Endothelial cell (in vitro differentiated cells): Measurements from ENCODE around the gene STARD13. TPM values are rescaled to one million over a fixed set of nuclear protein-coding genes. Genes with fewer than 3 reads are reported as not detected.

Experiments
- DNase-seq: peaks from one replicate; pipeline ENCODE4 v3.0.0; 2021; ENCODE audit warnings: low spot score
- H3K27ac Mint-ChIP-seq: one replicate; pipeline ENCODE4 v1.8.0; 2021; ENCODE audit warnings: mixed read lengths, inconsistent platforms; ENCODE audit not compliant: unreplicated experiment
- H3K27me3 Mint-ChIP-seq: one replicate; pipeline ENCODE4 v1.8.0; 2021; ENCODE audit warnings: mild to moderate bottlenecking, moderate library complexity, mixed read lengths, inconsistent platforms; ENCODE audit not compliant: unreplicated experiment
- H3K36me3 Mint-ChIP-seq: one replicate; pipeline ENCODE4 v1.8.0; 2021; ENCODE audit warnings: mild to moderate bottlenecking, low read depth, mixed read lengths, inconsistent platforms; ENCODE audit not compliant: unreplicated experiment
- H3K4me1 Mint-ChIP-seq: one replicate; pipeline ENCODE4 v1.8.0; 2021; ENCODE audit warnings: mild to moderate bottlenecking, mixed read lengths, inconsistent platforms; ENCODE audit not compliant: unreplicated experiment
- H3K4me3 Mint-ChIP-seq: one replicate; pipeline ENCODE4 v1.8.0; 2021; ENCODE audit warnings: mild to moderate bottlenecking, mixed read lengths, inconsistent platforms; ENCODE audit not compliant: unreplicated experiment
- H3K9me3 Mint-ChIP-seq: one replicate; pipeline ENCODE4 v1.8.0; 2021; ENCODE audit warnings: mixed read lengths, inconsistent platforms; ENCODE audit not compliant: unreplicated experiment
- total RNA-seq: library from RNA; stranded (reverse); fragmentation: NEBNext Ultra II Directional; extraction: Animal tissue kit (Norgen Biotek cat#: 25700); gene quantifications from one replicate; pipeline ENCODE4 v1.2.1, GENCODE V29; 2021; ENCODE audit not compliant: unreplicated experiment
- TF ChIP-seq, protein P1 (sequence below): fragments of 200-600 bp; sonication (generic); IDR thresholded peaks from one replicate; pipeline ENCODE4 v1.5.0; 2021; ENCODE audit warnings: antibody characterized with exemption; ENCODE audit not compliant: unreplicated experiment

STARD13 gene
- total RNA-seq, 1 donor from 2014 or later: 63.8 TPM

DNA sequence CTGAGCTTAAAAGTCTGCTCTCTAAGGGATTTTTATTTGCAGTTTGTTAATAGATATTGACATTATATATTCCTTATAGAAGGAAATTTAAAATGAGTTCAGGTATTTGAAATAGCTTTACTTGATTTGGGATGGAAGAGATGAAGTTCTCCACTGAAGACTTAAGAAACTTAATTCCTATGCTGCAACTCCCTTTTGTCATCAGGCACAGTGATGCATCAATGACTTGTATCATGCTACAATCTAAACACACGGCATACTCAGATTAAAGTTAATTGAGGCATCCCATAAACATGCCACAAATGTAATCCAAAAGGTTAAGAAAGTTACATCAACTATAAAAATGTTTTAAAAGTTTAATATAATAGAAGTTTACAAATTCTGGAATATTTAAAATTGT is 109.0 kb downstream of the STARD13 start:
- Mint-ChIP-seq H3K27me3 (peaks cover 1% of the 10 kb centered on the region), H3K4me3 (no peak overlapping the region), H3K36me3 (peaks cover 17% of the 10 kb centered on the region), H3K9me3 (no peaks in the 10 kb centered on the region), H3K4me1 (peaks cover 15% of the 10 kb centered on the region), H3K27ac (no peak overlapping the region)
- no peak for DNase-seq
- TF ChIP-seq, protein P1, sequence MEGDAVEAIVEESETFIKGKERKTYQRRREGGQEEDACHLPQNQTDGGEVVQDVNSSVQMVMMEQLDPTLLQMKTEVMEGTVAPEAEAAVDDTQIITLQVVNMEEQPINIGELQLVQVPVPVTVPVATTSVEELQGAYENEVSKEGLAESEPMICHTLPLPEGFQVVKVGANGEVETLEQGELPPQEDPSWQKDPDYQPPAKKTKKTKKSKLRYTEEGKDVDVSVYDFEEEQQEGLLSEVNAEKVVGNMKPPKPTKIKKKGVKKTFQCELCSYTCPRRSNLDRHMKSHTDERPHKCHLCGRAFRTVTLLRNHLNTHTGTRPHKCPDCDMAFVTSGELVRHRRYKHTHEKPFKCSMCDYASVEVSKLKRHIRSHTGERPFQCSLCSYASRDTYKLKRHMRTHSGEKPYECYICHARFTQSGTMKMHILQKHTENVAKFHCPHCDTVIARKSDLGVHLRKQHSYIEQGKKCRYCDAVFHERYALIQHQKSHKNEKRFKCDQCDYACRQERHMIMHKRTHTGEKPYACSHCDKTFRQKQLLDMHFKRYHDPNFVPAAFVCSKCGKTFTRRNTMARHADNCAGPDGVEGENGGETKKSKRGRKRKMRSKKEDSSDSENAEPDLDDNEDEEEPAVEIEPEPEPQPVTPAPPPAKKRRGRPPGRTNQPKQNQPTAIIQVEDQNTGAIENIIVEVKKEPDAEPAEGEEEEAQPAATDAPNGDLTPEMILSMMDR: no peak

DNA sequence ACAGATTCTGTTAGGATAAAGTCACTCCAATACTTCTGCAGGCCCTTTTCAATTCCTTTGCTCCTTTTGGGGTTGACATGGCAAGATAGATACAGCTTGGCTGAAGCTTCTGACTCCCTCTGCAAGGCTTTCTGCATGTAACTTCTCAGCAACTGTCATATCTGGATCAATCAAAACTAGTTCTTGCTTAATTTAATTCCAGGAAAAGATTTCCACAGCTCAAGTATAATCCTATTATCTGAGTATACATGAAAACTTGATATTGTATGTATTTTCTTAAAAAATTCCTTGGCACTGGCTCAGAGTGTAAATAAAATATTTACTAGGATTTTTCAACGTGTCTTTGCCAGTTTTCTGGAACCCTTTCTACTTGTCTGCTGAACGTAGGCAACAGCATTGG is 109.6 kb downstream of the STARD13 start:
- Mint-ChIP-seq H3K27me3 (peaks cover 1% of the 10 kb centered on the region), H3K36me3 (peaks cover 17% of the 10 kb centered on the region), H3K27ac (no peak overlapping the region), H3K4me3 (no peak overlapping the region), H3K9me3 (no peaks in the 10 kb centered on the region), H3K4me1 (peaks cover 11% of the 10 kb centered on the region)
- DNase-seq: no peak
- TF ChIP-seq, protein P1: no peak

DNA sequence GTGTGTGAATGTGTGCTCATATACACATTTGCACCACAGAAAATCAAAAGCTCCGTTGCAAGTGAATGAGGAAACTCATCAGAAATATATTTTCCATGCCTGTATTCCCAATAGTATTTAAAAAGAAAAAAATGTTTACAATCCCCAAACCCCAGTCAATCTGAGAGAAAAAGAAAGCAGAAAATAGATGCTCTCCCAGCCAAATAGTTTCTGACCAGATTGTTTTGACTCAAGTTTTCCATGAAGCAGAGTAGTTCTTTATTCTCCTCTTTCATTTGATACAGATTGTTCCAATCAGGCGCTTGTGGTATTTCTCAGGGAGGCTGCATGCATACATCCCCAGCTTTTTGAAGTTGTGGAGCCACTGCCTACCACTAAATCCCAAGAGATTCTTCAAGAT is 110.6 kb downstream of the STARD13 start:
- TF ChIP-seq, protein P1: no peak
- no peak overlapping the region for H3K27ac Mint-ChIP-seq
- DNase-seq: no peak
- peaks cover 1% of the 10 kb centered on the region for H3K27me3 Mint-ChIP-seq
- no peaks in the 10 kb centered on the region for H3K9me3 Mint-ChIP-seq
- no peak overlapping the region for H3K4me3 Mint-ChIP-seq
- peaks cover 14% of the 10 kb centered on the region for H3K36me3 Mint-ChIP-seq
- H3K4me1 Mint-ChIP-seq: peaks cover 1% of the 10 kb centered on the region

DNA sequence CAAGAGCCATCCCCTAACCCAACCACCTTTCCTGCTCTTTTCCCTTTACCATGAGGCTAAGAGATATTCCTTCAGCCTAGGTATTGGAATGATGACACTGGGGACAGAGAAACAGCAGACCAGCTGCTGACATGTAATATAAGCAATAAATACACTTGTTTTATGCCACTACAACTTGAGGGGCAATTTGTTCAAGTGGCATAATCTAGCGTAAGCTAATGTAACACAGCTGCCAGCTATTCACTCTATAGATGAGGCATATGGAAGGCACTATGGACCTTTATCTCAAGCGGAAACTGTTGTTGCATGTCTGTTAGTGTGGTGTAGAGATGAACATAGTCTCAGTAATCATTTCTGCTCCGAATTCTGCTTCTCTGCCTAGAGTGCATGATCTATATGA is 111.1 kb downstream of the STARD13 start:
- Mint-ChIP-seq H3K4me3 (no peak overlapping the region), H3K27me3 (peaks cover 3% of the 10 kb centered on the region), H3K27ac (peak overlapping the region; percentile 55), H3K4me1 (no peaks in the 10 kb centered on the region), H3K36me3 (peaks cover 15% of the 10 kb centered on the region), H3K9me3 (no peaks in the 10 kb centered on the region)
- no peak for DNase-seq
- TF ChIP-seq, protein P1: no peak

DNA sequence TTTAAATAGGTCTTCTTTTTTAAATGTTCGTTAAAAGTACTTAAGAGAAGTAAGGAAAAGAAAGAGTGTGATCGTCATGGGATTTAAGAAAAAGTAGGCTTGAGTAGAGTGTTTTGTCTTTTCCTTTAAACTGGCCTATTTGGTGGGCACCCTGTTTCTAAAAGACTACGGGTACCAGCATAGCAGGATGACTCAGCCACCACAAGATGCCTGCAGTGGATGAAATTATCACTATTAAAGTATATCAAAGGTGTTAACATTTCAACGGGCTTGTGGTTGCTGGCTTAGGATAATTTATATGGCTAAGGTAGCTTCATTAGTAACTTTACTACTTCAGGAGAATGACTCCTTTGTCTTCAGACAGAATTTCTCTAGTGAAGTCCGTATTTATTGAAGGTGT is 112.6 kb downstream of the STARD13 start:
- Mint-ChIP-seq H3K9me3 (no peaks in the 10 kb centered on the region), H3K36me3 (peaks cover 16% of the 10 kb centered on the region), H3K4me1 (no peaks in the 10 kb centered on the region), H3K27ac (no peak overlapping the region), H3K27me3 (peaks cover 5% of the 10 kb centered on the region), H3K4me3 (no peak overlapping the region)
- TF ChIP-seq, protein P1: no peak
- DNase-seq: no peak
